A673 (cell line): ENCODE results near the gene RBM14.

Source experiments
- EZH2 ChIP-seq: fragments of 200-600 bp; sonication (generic); IDR thresholded peaks from 2 replicates; pipeline ENCODE4 v1.6.1; 2017; ENCODE audit warnings: borderline replicate concordance, low read depth, mild to moderate bottlenecking, mixed read lengths, antibody characterized with exemption, low read length; ENCODE audit not compliant: poor library complexity, severe bottlenecking
- TF ChIP-seq, protein P1 (sequence below): fragments of 300-800, 200-600 bp; sonication (generic); conservative IDR thresholded peaks from 2 replicates; pipeline ENCODE4 v1.5.1; 2017; ENCODE audit warnings: low read depth, mild to moderate bottlenecking, antibody characterized with exemption, low read length, moderate library complexity, mixed read lengths

DNA sequence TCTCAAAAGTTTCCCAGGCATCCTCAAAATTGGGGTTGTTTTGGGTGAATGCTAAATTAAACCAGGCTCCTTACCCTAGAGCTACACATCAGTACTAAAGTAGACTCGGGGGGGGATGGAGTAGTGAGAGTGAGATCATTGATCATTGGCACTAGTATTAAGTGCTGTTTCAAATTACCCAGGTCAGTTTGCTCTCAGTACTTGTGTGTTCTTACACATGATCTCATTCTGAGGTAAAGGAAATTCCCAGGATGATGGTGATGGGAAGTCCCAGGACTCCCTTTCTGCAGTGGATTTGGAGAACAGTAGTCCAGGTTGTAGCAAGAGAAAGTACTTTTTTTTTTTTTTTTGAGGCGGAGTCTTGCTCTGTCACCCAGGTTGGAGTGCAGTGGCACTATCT lies 34.6 kb downstream of the RBM14 start:
- TF ChIP-seq, protein P1, sequence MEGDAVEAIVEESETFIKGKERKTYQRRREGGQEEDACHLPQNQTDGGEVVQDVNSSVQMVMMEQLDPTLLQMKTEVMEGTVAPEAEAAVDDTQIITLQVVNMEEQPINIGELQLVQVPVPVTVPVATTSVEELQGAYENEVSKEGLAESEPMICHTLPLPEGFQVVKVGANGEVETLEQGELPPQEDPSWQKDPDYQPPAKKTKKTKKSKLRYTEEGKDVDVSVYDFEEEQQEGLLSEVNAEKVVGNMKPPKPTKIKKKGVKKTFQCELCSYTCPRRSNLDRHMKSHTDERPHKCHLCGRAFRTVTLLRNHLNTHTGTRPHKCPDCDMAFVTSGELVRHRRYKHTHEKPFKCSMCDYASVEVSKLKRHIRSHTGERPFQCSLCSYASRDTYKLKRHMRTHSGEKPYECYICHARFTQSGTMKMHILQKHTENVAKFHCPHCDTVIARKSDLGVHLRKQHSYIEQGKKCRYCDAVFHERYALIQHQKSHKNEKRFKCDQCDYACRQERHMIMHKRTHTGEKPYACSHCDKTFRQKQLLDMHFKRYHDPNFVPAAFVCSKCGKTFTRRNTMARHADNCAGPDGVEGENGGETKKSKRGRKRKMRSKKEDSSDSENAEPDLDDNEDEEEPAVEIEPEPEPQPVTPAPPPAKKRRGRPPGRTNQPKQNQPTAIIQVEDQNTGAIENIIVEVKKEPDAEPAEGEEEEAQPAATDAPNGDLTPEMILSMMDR: no peak
- TF ChIP-seq EZH2: no peak
